Esophagus muscularis mucosa (tissue), 3 donors: ENCODE data around the gene ZDHHC15.

ENCODE experiments used
- CTCF ChIP-seq, 3 experiments: fragments of 200-600 bp in 2 of 3; fragments of 450-650 bp in 1 of 3; sonication (generic) in 2 of 3; IDR thresholded peaks; one replicate each; pipeline ENCODE4 v1.5.1; 2017 to 2019; ENCODE audit warnings: antibody characterized with exemption in 3 of 3, mild to moderate bottlenecking in 2 of 3, moderate library complexity in 1 of 3
- POLR2A ChIP-seq: fragments of 450-650 bp; IDR thresholded peaks from one replicate; pipeline ENCODE4 v1.6.1; 2017; ENCODE audit warnings: antibody characterized with exemption, moderate library complexity, mild to moderate bottlenecking, low read depth
- POLR2AphosphoS5 ChIP-seq, 2 donors: sonication (generic); formaldehyde crosslinking; IDR thresholded peaks; one replicate each; pipeline ENCODE4 v1.6.1; 2017; ENCODE audit warnings: antibody characterized with exemption in 2 of 2

GRCh38 chrX:75337525-75337924 is 185.3 kb downstream of the ZDHHC15 start:
- no peak for TF ChIP-seq CTCF (IDR thresholded peaks at IDR 0.05)
- TF ChIP-seq POLR2AphosphoS5 (IDR thresholded peaks at IDR 0.05), result no peak
- TF ChIP-seq POLR2A, result no peak
